Spinal cord (tissue), 10 donors: Measurements from ENCODE around the gene TMEM91. TPM values are rescaled to one million over a fixed set of nuclear protein-coding genes. Genes with fewer than 3 reads are reported as not detected.
A peak's percentile ranks its signal among the peaks of the same experiment; 100 is the strongest.

Experiments
- DNase-seq, 6 donors: peaks; one replicate each; pipeline versions ENCODE4 v3.0.0 to v3.0.0-alpha.2; 2013 to 2015; ENCODE audit warnings: low spot score in 6 of 6, low read depth in 4 of 6
- H3K27ac ChIP-seq: one replicate; pipeline ENCODE4 v1.5.1; 2013; ENCODE audit warnings: low read depth, low read length, control low read depth
- H3K27me3 ChIP-seq: one replicate; pipeline ENCODE4 v1.6.1; 2013; ENCODE audit warnings: low read length; ENCODE audit not compliant: control insufficient read depth, insufficient read depth
- H3K36me3 ChIP-seq: one replicate; pipeline ENCODE4 v1.6.1; 2013; ENCODE audit warnings: low read length; ENCODE audit not compliant: control insufficient read depth, insufficient read depth
- H3K4me1 ChIP-seq: one replicate; pipeline ENCODE4 v1.6.1; 2013; ENCODE audit warnings: low read length; ENCODE audit not compliant: control insufficient read depth, insufficient read depth
- H3K4me3 ChIP-seq: one replicate; pipeline ENCODE4 v1.5.1; 2013; ENCODE audit warnings: low read depth, low read length, control low read depth
- H3K9me3 ChIP-seq: one replicate; pipeline ENCODE4 v1.6.1; 2013; ENCODE audit warnings: low read length; ENCODE audit not compliant: control insufficient read depth, insufficient read depth
- WGBS: methylation state at CpG from one replicate; pipeline ENCODE4 v1.1.5; 2013; ENCODE audit warnings: missing lambda C conversion rate; ENCODE audit not compliant: insufficient coverage; 5-methylcytosine and 5-hydroxymethylcytosine counted together
- polyA plus RNA-seq, 2 donors: library from polyadenylated mRNA; unstranded; fragments of 120-200 nt; gene quantifications; one replicate each; pipeline ENCODE4 v1.2.1, GENCODE V29; 2013; ENCODE audit not compliant: insufficient read length in 2 of 2
- total RNA-seq, 2 donors: library from RNA; depleted of rRNA in 1 of 2; stranded (reverse); fragments of 120-200 nt in 1 of 2; fragments of >200 nt in 1 of 2; gene quantifications; one replicate each; pipeline versions ENCODE4 v1.2.3 to v1.2.4, GENCODE V29; 2013 to 2014
- donor health status: healthy.

The TMEM91 gene
- total and polyA plus RNA-seq, 4 donors: 8.1 to 37.5 (median 26.8) TPM

DNA sequence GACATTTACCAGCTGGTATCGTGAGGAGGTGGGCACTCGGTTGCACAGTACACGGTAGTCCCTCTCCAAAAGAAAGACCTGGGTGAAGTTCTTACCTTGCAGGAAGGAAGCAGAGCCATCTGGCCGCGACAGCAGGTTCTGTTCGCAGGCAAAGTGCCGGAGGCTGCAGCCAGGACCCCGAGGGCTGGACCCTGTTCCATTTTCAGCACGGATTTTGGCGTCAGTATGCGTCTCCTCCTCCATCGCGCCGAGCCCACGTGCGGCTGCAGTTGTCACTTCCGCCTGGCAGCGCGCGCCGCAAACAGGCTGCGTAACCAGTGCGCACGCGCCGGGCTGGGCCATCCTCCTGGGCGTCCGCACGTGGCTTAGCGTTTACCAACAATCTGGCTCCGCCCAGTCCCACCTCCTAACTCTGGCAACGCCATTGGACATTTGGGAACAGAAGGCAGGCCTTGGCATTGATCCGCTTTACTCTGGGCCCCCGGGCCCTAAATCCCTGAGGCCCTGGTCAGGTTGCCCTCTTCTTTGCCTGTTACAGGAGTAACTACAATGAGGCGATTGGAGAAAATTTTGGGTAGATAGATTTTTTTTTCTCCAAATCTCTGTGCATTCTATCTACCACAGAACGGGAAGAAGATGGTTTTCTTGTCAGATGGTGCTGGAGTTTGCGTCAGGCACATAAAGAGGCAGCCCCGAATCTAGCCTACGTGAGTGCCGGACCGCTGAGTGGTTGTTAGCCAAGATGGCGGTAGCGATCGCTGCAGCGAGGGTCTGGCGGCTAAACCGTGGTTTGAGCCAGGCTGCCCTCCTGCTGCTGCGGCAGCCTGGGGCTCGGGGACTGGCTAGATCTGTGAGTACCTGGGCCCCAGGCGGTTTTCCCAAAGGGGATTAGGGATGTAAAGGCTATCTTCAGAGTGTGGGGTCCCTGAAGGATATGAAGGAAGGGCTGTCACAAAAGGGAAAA is 21.0 kb downstream of the TMEM91 start, which contains the start of the genes BCKDHA and EXOSC5:
Gene BCKDHA (plus strand): TSS at position 733 of the 964 bp plus-strand sequence. CDS start 10 bp downstream, at position 743.
Gene EXOSC5 (minus strand): TSS at position 274 of the 964 bp plus-strand sequence. CDS start 31 bp downstream, at position 243.
- Histone ChIP-seq H3K4me3 (peak within 1 kb of the TSS; percentile 98), H3K36me3 (peaks cover 14% of the 10 kb centered on the region), H3K27ac (peak within 1 kb of the TSS; percentile 74), H3K27me3 (no peaks in the 10 kb centered on the region), H3K4me1 (peaks cover 16% of the 10 kb centered on the region), H3K9me3 (no peaks in the 10 kb centered on the region)
- peak; percentile 98 to 100 (median 100) for DNase-seq
- under 1% methylated on average over 47 of the region's 50 CpGs for WGBS

DNA sequence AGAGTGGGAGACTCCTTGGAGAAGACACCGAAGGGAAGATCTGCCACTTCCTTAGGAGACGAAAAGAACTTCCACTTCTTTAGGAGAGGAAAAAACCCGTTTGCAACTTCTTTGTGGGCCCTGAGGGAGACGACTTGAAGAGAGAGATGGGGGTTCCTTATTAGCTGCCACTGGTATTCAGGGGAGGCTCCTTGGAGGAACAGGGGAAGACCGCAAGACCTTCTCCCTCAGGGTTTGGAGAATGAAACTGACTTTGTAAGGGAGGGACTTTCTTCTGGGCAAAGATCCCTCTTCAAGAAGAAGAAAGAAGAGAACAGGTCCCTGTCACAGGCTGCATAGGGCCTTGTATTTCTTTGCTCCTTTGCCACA is 21.7 kb downstream of the TMEM91 start:
- H3K4me3 ChIP-seq: peak overlapping the region; percentile 98

GRCh38 chr19:41398598-41398997 is 22.3 kb downstream of the TMEM91 start:
- no peak for DNase-seq
- Histone ChIP-seq H3K27me3 (no peaks in the 10 kb centered on the region), H3K4me3 (peak overlapping the region; percentile 98), H3K9me3 (no peaks in the 10 kb centered on the region), H3K27ac (no peak overlapping the region), H3K36me3 (peaks cover 8% of the 10 kb centered on the region), H3K4me1 (peaks cover 16% of the 10 kb centered on the region)
- WGBS: 100% methylated on average over 1 of the region's 3 CpGs

More for the DNA sequence above, 21.7 kb downstream of the TMEM91 start:
- Histone ChIP-seq H3K27me3 (no peaks in the 10 kb centered on the region), H3K36me3 (peaks cover 8% of the 10 kb centered on the region), H3K27ac (peak overlapping the region; percentile 74), H3K4me1 (peaks cover 16% of the 10 kb centered on the region), H3K9me3 (no peaks in the 10 kb centered on the region)
- peak in 1 of 6 donors; percentile 9 for DNase-seq
- 0% methylated on average over 4 of the region's 5 CpGs for WGBS

DNA sequence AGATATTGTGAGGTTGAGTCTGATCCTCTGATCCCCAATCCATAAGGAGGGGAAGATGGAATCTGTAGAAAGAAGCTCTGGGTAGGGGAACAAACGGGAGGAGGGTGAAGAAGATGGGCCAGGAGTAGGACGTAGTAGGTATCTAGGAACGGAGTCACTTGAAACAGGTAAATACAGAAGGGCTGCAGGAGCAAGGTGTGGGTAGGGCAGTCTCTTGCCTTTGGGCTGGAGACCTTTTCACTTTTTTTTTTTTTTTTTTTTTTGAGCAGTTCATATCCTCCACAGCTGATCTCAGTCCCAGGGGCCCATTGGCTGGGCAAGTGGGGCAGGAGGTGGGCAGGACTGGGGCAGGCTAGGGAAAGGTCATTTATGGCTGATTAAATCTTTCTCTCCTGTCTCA is 22.8 kb downstream of the TMEM91 start:
- H3K27ac ChIP-seq: no peak overlapping the region
- H3K9me3 ChIP-seq: no peaks in the 10 kb centered on the region
- H3K4me3 ChIP-seq: no peak overlapping the region
- H3K36me3 ChIP-seq: peaks cover 7% of the 10 kb centered on the region
- DNase-seq: no peak
- no peaks in the 10 kb centered on the region for H3K27me3 ChIP-seq
- WGBS: 89% methylated on average over 3 of the region's 3 CpGs
- peaks cover 16% of the 10 kb centered on the region for H3K4me1 ChIP-seq

DNA sequence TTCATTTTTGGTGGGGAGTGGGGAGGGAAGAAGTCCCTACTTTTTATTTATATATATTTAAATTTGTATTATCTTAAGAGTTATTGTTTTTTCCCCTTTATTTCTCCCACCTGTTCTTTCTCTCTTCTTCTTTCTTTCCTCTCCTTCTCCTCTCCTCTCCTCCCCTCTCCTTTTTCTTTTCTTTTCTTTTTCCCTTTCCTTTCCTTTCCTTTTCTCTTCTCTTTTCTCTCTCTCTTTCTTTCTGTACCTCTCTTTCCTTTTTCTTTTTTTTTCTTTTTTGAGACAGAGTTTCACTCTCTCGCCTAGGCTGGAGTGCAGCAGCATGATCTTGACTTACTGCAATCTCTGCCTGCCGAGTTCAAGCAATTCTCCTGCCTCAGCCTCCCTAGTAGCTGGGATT is 23.2 kb downstream of the TMEM91 start:
- Histone ChIP-seq H3K27me3 (no peaks in the 10 kb centered on the region), H3K36me3 (peaks cover 7% of the 10 kb centered on the region), H3K9me3 (no peaks in the 10 kb centered on the region), H3K4me3 (no peak overlapping the region), H3K4me1 (peaks cover 16% of the 10 kb centered on the region), H3K27ac (no peak overlapping the region)
- WGBS: 100% methylated on average over 1 of the region's 2 CpGs
- no peak for DNase-seq

GRCh38 chr19:41401483-41401882 is 25.1 kb downstream of the TMEM91 start:
- Histone ChIP-seq H3K9me3 (no peaks in the 10 kb centered on the region), H3K4me1 (peaks cover 10% of the 10 kb centered on the region), H3K4me3 (no peak overlapping the region), H3K27me3 (no peaks in the 10 kb centered on the region), H3K27ac (no peak overlapping the region), H3K36me3 (peaks cover 12% of the 10 kb centered on the region)
- 100% methylated on average over 1 of the region's 4 CpGs for WGBS
- DNase-seq: no peak

- peaks cover 9% of the 10 kb centered on the region for H3K4me1 ChIP-seq
- WGBS: 100% methylated on average over 1 of the region's 3 CpGs
These were observed 25.7 kb downstream of the TMEM91 start for GRCh38 chr19:41402010-41402409.

GRCh38 chr19:41403181-41403970 is 27.0 kb downstream of the TMEM91 start:
- Histone ChIP-seq H3K36me3 (peaks cover 12% of the 10 kb centered on the region), H3K4me1 (peaks cover 9% of the 10 kb centered on the region), H3K27ac (no peak overlapping the region), H3K4me3 (no peak overlapping the region), H3K27me3 (no peaks in the 10 kb centered on the region), H3K9me3 (no peaks in the 10 kb centered on the region)
- DNase-seq: no peak
- 77% methylated on average over 10 of the region's 12 CpGs for whole genome bisulfite sequencing

More at GRCh38 chr19:41402010-41402409, 25.7 kb downstream of the TMEM91 start:
- H3K27ac ChIP-seq: no peak overlapping the region
- H3K9me3 ChIP-seq: no peaks in the 10 kb centered on the region
- H3K4me3 ChIP-seq: no peak overlapping the region
- peaks cover 12% of the 10 kb centered on the region for H3K36me3 ChIP-seq
- H3K27me3 ChIP-seq: no peaks in the 10 kb centered on the region
- no peak for DNase-seq

GRCh38 chr19:41405776-41406175 is 29.4 kb downstream of the TMEM91 start:
- no peak for DNase-seq
- 91% methylated on average over 5 of the region's 6 CpGs for whole genome bisulfite sequencing
- peaks cover under 1% of the 10 kb centered on the region for H3K4me1 ChIP-seq

More at GRCh38 chr19:41405776-41406175, 29.4 kb downstream of the TMEM91 start:
- Histone ChIP-seq H3K36me3 (peaks cover 17% of the 10 kb centered on the region), H3K27me3 (no peaks in the 10 kb centered on the region), H3K9me3 (no peaks in the 10 kb centered on the region), H3K4me3 (no peak overlapping the region), H3K27ac (no peak overlapping the region)
